Stimulated activated CD4-positive, alpha-beta T cell treated with anti-CD3 and anti-CD28 coated beads, TNF-alpha, amount 100 ng/mL, for 1 hour (primary cell): ENCODE measurements around the gene TMEM11.
A peak's percentile ranks its signal among the peaks of the same experiment; 100 is the strongest.

Experiments
- DNase-seq, 3 donors: peaks; one replicate each; pipeline ENCODE4 v3.0.0-alpha.2; 2020; ENCODE audit warnings: low read depth in 3 of 3, low spot score in 1 of 3

The TMEM11 gene, protein sequence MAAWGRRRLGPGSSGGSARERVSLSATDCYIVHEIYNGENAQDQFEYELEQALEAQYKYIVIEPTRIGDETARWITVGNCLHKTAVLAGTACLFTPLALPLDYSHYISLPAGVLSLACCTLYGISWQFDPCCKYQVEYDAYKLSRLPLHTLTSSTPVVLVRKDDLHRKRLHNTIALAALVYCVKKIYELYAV

DNA sequence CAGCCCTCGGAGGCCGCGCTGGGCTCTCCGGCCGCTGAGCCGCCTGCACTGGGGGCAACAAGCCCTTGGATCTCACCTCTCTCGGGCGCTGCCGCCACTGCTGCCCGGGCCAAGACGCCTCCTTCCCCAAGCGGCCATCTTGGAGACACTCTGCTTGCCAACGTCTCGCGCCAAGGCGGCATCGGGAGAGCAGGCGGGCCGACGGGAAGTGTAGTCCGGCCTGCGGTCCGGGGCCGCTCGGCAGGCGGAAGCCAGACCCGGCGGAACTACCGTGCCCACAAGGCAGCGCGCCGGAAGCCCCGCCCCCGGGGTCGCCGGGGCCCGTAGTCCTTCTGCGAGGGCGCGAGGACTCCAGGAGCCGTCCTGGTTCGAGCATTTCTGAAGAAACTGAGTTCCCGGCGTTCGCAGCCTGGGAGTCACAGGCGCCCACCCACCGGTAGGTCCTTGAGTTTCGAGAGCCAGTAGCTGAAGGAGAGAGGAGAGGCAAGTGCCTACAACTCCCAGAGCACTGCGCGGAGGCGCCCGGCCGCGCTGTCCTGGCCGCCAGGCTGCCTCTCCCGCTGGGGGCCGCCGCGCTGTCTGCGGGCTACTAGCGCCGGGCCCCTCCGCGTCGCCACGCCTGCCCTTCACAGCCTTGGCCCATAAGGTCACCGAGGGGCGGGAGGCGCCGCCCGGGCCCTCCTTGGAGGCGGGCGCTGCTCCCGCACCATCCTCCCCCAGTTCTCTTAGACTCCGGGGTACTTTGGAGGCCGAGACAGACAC lies at the start of gene TMEM11:
TMEM11 (minus strand) TSS at position 147 of the 762 bp plus-strand sequence; CDS start at position 138, 9 bp downstream.
- DNase-seq, result peak; percentile 80 to 92 (median 87)

- DNase-seq, result no peak
These were observed 49.4 kb upstream of the TMEM11 start for GRCh38 chr17:21263376-21263775.

GRCh38 chr17:21262259-21262993 lies 48.5 kb upstream of the TMEM11 start:
- no peak for DNase-seq

- no peak for DNase-seq
These were observed 44.6 kb upstream of the TMEM11 start for GRCh38 chr17:21258593-21258992.

GRCh38 chr17:21253646-21254441 lies 39.9 kb upstream of the TMEM11 start:
- no peak for DNase-seq

DNA sequence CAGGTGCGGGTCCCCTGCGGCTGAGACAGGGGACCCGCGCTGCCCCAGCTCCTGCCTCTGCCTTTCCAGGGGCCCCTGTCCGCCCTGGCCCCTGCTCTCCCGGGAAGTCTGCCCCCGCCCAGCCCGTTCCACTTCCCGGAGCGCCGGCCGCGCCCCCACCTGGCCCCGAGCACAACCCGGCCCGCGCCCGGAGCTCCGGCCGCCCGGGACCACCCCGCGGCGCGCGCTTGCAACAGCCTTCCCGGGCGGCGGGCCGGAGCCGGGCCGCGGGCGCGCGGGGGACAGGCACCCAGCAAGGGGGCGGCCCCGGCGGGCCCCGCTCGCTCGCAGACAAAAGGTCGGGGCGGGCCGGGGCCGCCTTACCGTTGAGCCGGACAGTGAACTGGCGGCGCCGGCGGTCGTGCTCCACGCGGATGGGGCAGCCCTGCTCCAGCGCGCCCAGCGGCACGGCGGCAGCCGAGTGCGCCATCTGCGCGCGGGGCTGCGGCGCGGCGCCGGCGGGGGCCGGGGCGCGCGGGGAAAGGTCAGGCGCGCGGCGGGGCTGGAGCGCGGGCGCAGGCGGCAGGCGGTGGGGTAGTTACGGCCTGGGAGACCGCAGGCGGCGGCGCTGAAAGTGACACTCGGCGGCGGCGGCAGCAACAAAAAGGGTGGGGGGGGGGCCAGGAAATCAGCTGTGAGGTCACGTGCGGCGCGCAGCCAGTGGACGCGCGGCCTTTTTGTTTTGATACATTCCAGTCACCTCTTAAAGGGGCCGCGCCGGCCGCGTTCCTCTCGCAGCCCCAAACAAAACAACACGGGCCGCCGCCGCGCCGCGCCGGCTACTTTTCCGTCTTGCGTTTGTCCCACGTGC lies 39.1 kb upstream of the TMEM11 start, which contains the start of gene NATD1:
NATD1 (minus strand) TSS at position 615 of the 850 bp plus-strand sequence; CDS start at position 469, 146 bp downstream.
- DNase-seq, result peak; percentile 50 to 57 (median 55)

GRCh38 chr17:21252289-21252795 lies 38.4 kb upstream of the TMEM11 start:
- DNase-seq, result no peak

GRCh38 chr17:21251337-21252010 lies 37.5 kb upstream of the TMEM11 start:
- DNase-seq, result no peak

DNA sequence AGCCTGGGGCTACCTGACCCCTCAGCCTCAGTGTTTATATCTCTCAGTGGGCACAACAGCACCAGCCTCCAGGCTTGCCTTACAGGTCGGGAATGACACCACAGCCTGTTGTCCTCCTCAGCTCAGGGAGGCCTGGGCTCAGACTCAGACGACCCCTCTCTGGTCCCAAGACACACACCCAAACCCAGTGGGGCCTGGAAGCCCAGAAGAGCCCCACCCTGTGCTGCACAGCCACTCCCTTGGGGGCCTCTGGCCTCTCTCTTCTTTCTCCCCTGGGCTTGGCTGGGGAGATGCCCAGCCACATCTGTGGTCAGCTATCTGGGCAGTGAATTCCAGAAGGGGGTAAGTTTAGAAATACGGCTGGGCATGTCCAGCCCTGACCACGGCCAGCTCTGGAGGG lies 36.9 kb upstream of the TMEM11 start:
- DNase-seq, result no peak

GRCh38 chr17:21249920-21250703 lies 36.2 kb upstream of the TMEM11 start:
- no peak for DNase-seq

- DNase-seq, result no peak
These were observed 35.3 kb upstream of the TMEM11 start for GRCh38 chr17:21249086-21249795.

GRCh38 chr17:21248500-21248899 lies 34.5 kb upstream of the TMEM11 start:
- DNase-seq, result no peak

DNA sequence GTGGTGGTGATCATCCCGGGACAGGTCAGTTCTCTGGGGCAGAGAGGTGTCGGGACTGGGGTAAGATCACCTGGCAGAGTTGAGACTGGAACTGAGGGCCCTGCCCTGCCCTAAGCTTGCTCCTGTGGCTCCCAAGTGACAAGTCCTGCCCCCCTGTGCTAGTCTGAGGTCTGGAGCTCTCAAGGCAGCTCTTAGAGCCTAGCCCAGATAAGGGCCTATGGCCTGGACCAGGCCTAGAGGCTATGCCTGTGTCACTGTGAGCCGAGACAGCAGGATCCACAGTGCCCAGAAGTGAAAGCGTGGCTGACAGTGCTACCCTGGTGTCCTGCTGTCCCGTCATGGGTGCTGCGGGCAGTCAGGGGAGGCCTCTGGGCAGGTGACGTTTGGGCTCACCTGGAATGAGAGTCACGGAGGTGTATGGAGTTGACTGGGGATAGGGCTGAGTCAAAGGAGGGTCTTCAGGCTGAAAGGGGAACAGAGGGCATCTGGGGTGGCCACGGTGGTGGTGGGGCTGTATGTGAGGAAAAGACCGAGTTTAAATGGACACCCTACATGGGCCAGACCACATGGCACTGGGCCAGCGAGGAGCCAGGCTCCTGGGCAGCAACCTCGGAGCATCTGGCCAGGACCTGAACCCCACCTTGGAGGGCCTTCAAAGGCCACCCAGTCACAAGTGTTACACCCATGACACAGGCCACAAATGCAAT lies 33.7 kb upstream of the TMEM11 start:
- DNase-seq, result no peak

DNA sequence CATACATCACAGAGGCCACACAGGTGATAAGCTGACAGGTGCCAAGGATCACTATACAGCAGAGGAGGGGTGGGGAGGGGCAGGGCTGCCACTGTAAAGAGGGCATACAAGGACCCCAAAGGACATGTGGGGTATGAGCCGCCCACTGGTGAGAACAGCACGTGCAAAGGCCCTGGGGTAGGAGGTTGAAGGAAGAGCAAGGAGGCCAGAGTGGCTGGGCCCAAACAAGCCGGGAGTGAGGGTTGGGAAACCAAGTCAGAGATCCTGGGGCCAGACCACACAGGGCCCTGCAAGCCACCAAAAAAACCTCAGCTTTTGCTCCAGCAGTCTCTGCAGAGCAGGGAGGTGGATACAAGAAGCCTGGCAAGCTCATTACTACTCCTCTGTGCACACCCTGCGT lies 32.7 kb upstream of the TMEM11 start:
- DNase-seq, result no peak

- no peak for DNase-seq
These were observed 31.7 kb upstream of the TMEM11 start for GRCh38 chr17:21245639-21246084.

DNA sequence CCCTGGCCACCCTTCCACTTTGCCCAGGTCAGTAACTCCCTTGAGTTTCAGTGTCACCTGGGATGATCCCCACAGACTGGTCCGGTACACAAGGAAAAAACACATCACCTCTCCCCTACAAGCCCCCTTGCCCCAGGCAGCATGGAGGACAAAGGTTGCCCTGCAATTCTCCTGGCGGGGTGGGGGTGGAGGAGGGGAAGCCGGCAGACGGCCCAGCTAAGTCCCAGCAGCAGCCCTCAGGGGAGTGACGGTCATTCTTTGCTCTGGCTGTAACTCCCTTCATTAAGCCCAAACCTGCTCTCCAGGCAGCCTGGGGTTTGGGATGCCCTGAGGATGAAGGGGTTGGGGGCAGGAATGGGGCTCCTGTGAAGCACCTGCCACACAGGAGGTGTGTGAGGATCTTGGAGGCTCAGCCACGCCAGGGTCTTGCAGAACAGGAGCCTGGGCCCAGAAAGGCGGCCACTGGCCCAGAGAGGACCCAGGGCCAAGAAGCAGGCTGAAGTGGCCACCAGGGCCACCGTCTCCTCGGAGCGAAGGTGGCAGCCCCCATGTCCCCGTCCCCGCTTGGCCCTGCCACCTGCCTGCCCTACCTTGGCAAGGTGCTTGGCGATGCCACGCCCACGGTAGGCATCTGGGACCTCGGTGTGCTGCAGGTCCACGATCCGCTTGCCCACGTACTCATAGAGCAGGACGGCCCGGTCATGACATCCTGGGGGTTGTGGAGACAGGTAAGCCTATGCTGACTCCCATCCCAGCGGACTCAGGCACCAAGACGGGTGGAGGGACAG lies 29.7 kb upstream of the TMEM11 start:
- DNase-seq, result no peak
